Panc1 (cell line): ENCODE measurements around the gene ISG20L2.

Source experiments
- CTCF ChIP-seq: fragments of 450-650 bp; IDR thresholded peaks from 2 replicates; pipeline ENCODE4 v1.5.1; 2017; ENCODE audit warnings: mild to moderate bottlenecking
- POLR2AphosphoS5 ChIP-seq: IDR thresholded peaks from 2 replicates; pipeline ENCODE4 v1.6.1; 2012; ENCODE audit warnings: mild to moderate bottlenecking, low read depth, low read length, moderate library complexity
- REST ChIP-seq, 2 experiments: IDR thresholded peaks; 2 replicates each; pipeline ENCODE4 v1.6.1; 2011 to 2012; ENCODE audit warnings: low read depth in 2 of 2, control low read depth in 1 of 2, low read length in 1 of 2, mild to moderate bottlenecking in 1 of 2, moderate library complexity in 1 of 2; ENCODE audit not compliant: insufficient read depth in 1 of 2
- TCF7L2 ChIP-seq: IDR thresholded peaks from 2 replicates; pipeline ENCODE4 v1.6.1; 2011; ENCODE audit warnings: mild to moderate bottlenecking, low read depth, low read length, inconsistent platforms

GRCh38 chr1:156772728-156773497 lies 44.3 kb upstream of the ISG20L2 start:
- TF ChIP-seq CTCF (no peak), REST (IDR thresholded peaks at IDR 0.05; ENCODE audit: insufficient read depth in 1 of 2, low read depth in 2 of 2, low read length in 1 of 2) (no peak), POLR2AphosphoS5 (no peak), TCF7L2 (no peak)
